Heart right ventricle (tissue), 16 donors: Measurements from ENCODE around the gene PCA3. TPM values are rescaled to one million over a fixed set of nuclear protein-coding genes. Genes with fewer than 3 reads are reported as not detected.

Source experiments
- ATAC-seq, 8 donors: fragments of 200-7000 bp; cut with Tn5 transposase; one replicate each; pipeline ENCODE4 v1.9.1; 2020; ENCODE audit warnings: mild to moderate bottlenecking in 8 of 8, moderate library complexity in 8 of 8, moderate number of reproducible peaks in 1 of 8
- DNase-seq, 2 donors: peaks; one replicate each; pipeline ENCODE4 v3.0.0-alpha.2; 2020
- H3K27ac ChIP-seq, 10 donors: fragments of 200-600 bp; sonication (generic) in 2 of 10; one replicate each; pipeline versions ENCODE4 v1.5.0 to v1.8.0; 2020 to 2022; ENCODE audit warnings: mild to moderate bottlenecking in 3 of 10
- H3K27me3 ChIP-seq, 7 donors: fragments of 200-600 bp; one replicate each; pipeline ENCODE4 v1.8.0; 2021 to 2022; ENCODE audit warnings: mild to moderate bottlenecking in 2 of 7
- H3K36me3 ChIP-seq, 9 donors: fragments of 200-600 bp; sonication (generic) in 1 of 9; one replicate each; pipeline versions ENCODE4 v1.5.0 to v1.8.0; 2020 to 2022; ENCODE audit warnings: mild to moderate bottlenecking in 2 of 9
- H3K4me1 ChIP-seq, 9 donors: fragments of 200-600 bp; sonication (generic) in 1 of 9; one replicate each; pipeline versions ENCODE4 v1.5.0 to v1.8.0; 2020 to 2022; ENCODE audit warnings: mild to moderate bottlenecking in 4 of 9
- H3K4me3 ChIP-seq, 10 donors: fragments of 200-600 bp; sonication (generic) in 2 of 10; one replicate each; pipeline versions ENCODE4 v1.5.0 to v1.8.0; 2020 to 2022; ENCODE audit warnings: mild to moderate bottlenecking in 7 of 10, moderate library complexity in 2 of 10
- H3K9me3 ChIP-seq, 11 donors: fragments of 200-600 bp in 10 of 11; sonication (generic) in 2 of 11; one replicate each; pipeline versions ENCODE4 v1.5.0 to v1.8.0; 2013 to 2022; ENCODE audit warnings: mild to moderate bottlenecking in 2 of 11, control low read depth in 1 of 11, moderate library complexity in 1 of 11
- CTCF ChIP-seq, 9 donors: fragments of 200-600 bp; sonication (generic) in 2 of 9; IDR thresholded peaks; one replicate each; pipeline versions ENCODE4 v1.5.0 to v1.8.0; 2021 to 2022; ENCODE audit warnings: antibody characterized with exemption in 9 of 9, mild to moderate bottlenecking in 5 of 9, moderate library complexity in 1 of 9
- WGBS, 2 donors: extraction: QIAGEN DNeasy Blood & Tissue Kit; methylation state at CpG; one replicate each; pipeline ENCODE4 v1.1.7; 2013; ENCODE audit warnings: inconsistent platforms in 1 of 2; 5-methylcytosine and 5-hydroxymethylcytosine counted together
- intact Hi-C, 10 donors: fragments of 100-400 bp; cut with DNase I; formaldehyde crosslinking; loops; one replicate each; pipeline versions ENCODE4 v1.11.1 to v1.14.2; 2022
- polyA plus RNA-seq, 2 donors: library from polyadenylated mRNA; stranded (reverse); fragments of 200-250 nt; gene quantifications; one replicate each; pipeline ENCODE4 v1.2.3, GENCODE V29; 2013
- total RNA-seq, 10 donors: library from RNA; stranded (reverse); fragmentation: NEBNext Ultra II Directional in 3 of 10; extraction: Animal tissue kit (Norgen Biotek cat#: 25700) in 3 of 10; gene quantifications; one replicate each; pipeline versions ENCODE4 v1.2.1 to v1.2.4, GENCODE V29; 2021 to 2023
- donor health status: Arrhythmogenic right ventricular cardiomyopathy.
- donor health status: ischemic (EF 13 %, LVEDD 7.1; RV severe dilation, severe dysfunction).
- donor health status: healthy with polysubstance abuse.
- donor health status: DM: no; HTN: yes; CAD: no.
- donor health status: DM: no; HTN: no; CAD: no.
- donor health status: ischemic (EF 25% LVEDD 6.9; RV normal size, moderate dysfunction).
- donor health status: ischemic (EF 25% LVEDD 5.7; RV mildly dilated, moderate dysfunction).
- donor health status: healthy.
- donor health status: DM: yes; HTN: yes; CAD: no.
- donor health status: Ischemic cardiomyopathy.
- donor health status: ischemic (EF 35%, LVEDD 5.7; RV mildly dilated, moderate dysfunction).
- donor health status: nonischemic (EF 11% LVEDD 7.7; RV severe dilation, severe dysfunction).
- donor health status: DM: yes; HTN: yes; CAD: no.
- donor health status: PGD.
- donor health status: ischemic (EF 29% LVEDD 5.4; RV normal size, mild dysfunction).
- donor health status: nonischemic (EF 23%, LVEDD 6.1; RV moderate dilation, normal function).

Gene PCA3
- total and polyA plus RNA-seq, 12 donors = 0.01 TPM; not detected in 11

GRCh38 chr9:76812591-76812990 lies 48.4 kb downstream of the PCA3 start:
- intact Hi-C loops = loop anchor here in 6 of 10 donors (5.0 to 10.0 kb wide), 5 partner anchors 182 to 342 kb away; no protein-coding TSS in a partner anchor
- WGBS, 2 donors = 80 to 81% methylated on average over 6 of the region's 6 CpGs
- TF ChIP-seq CTCF (IDR thresholded peaks at IDR 0.05) = no peak
- Histone ChIP-seq H3K27me3 (peaks cover 0 to 37% (median 20%) of the 10 kb centered on the region in 7 donors), H3K4me1 (peaks cover 0 to 2% (median 0%) of the 10 kb centered on the region in 9 donors), H3K4me3 (no peak overlapping the region), H3K9me3 (no peaks in the 10 kb centered on the region), H3K27ac (no peak overlapping the region), H3K36me3 (no peaks in the 10 kb centered on the region)
- no peak for DNase-seq
- ATAC-seq = no peak

- ATAC-seq (no peak), DNase-seq (no peak)
- WGBS, 2 donors = 93 to 95% methylated on average over 1 of the region's 1 CpG
- Histone ChIP-seq H3K36me3 (no peaks in the 10 kb centered on the region), H3K4me1 (peaks cover 0 to 16% (median 0%) of the 10 kb centered on the region in 9 donors), H3K27me3 (peaks cover 0 to 15% (median 0%) of the 10 kb centered on the region in 7 donors), H3K4me3 (no peak overlapping the region), H3K9me3 (no peaks in the 10 kb centered on the region), H3K27ac (peak overlapping the region in 5 of 10 donors; percentile 11 to 71 (median 26))
- intact Hi-C loops = loop anchor here in 1 of 10 donors (10.0 kb wide), 2 partner anchors 177 to 337 kb away; no protein-coding TSS in a partner anchor
- no peak for TF ChIP-seq CTCF (IDR thresholded peaks at IDR 0.05)
These were observed 53.3 kb downstream of the PCA3 start for GRCh38 chr9:76817489-76817888.

- WGBS, 2 donors = 44 to 47% methylated on average over 4 of the region's 4 CpGs
- no peak overlapping the region for H3K4me3 ChIP-seq
- TF ChIP-seq CTCF (IDR thresholded peaks at IDR 0.05) = no peak
- no peaks in the 10 kb centered on the region for H3K36me3 ChIP-seq
- peaks cover 0 to 16% (median 0%) of the 10 kb centered on the region in 9 donors for H3K4me1 ChIP-seq
- DNase-seq (peak; percentile 26 to 68), ATAC-seq (peak; percentile 82 to 100 (median 91))
- peak overlapping the region in 6 of 10 donors; percentile 15 to 71 (median 52) for H3K27ac ChIP-seq
- peaks cover 0 to 11% (median 0%) of the 10 kb centered on the region in 7 donors for H3K27me3 ChIP-seq
- intact Hi-C loops = loop anchor here in 1 of 10 donors (10.0 kb wide), 2 partner anchors 177 to 337 kb away; no protein-coding TSS in a partner anchor
- H3K9me3 ChIP-seq = no peaks in the 10 kb centered on the region
These were observed 54.0 kb downstream of the PCA3 start for GRCh38 chr9:76818271-76818670.

GRCh38 chr9:76820431-76820830 lies 56.2 kb downstream of the PCA3 start:
- H3K4me1 ChIP-seq = peaks cover 0 to 16% (median 0%) of the 10 kb centered on the region in 9 donors
- intact Hi-C loops = no loop called here
- no peak overlapping the region for H3K27ac ChIP-seq

More at GRCh38 chr9:76820431-76820830, 56.2 kb downstream of the PCA3 start:
- Histone ChIP-seq H3K27me3 (peaks cover 0 to 6% (median 0%) of the 10 kb centered on the region in 7 donors), H3K36me3 (no peaks in the 10 kb centered on the region), H3K9me3 (no peaks in the 10 kb centered on the region), H3K4me3 (no peak overlapping the region)
- no peak for DNase-seq
- no peak for TF ChIP-seq CTCF (IDR thresholded peaks at IDR 0.05)
- ATAC-seq = no peak
- 71 to 72% methylated on average over 6 of the region's 6 CpGs for WGBS, 2 donors
